T47D (cell line): ENCODE results near the gene CCM2.
A peak's percentile ranks its signal among the peaks of the same experiment; 100 is the strongest.

Experiments used
- DNase-seq, 2 experiments: peaks; one replicate each; pipeline versions ENCODE4 v3.0.0 to v3.0.0-alpha.2; 2011 to 2012; ENCODE audit warnings: low read depth in 1 of 2, low spot score in 1 of 2
- JUND ChIP-seq: IDR thresholded peaks from 2 replicates; pipeline ENCODE4 v1.6.1; 2012; ENCODE audit warnings: low read depth
- in situ Hi-C: cut with HindIII; loops from 2 replicates; pipeline ENCODE4 v1.10.0; 2016; ENCODE audit warnings: low sequenced_read_pairs, low pct_unique_long_range_greater_than_20kb

CCM2 gene

GRCh38 chr7:44971902-44972441, 28.0 kb upstream of the CCM2 start:
- peak in 1 of 2 experiments; percentile 40 for DNase-seq

GRCh38 chr7:44972562-44972961, 27.4 kb upstream of the CCM2 start:
- in situ Hi-C loops: no loop called here
- DNase-seq: no peak
- TF ChIP-seq JUND: no peak

More at GRCh38 chr7:44971902-44972441, 28.0 kb upstream of the CCM2 start:
- TF ChIP-seq JUND: no peak
- in situ Hi-C loops: no loop called here

- DNase-seq: peak in 1 of 2 experiments; percentile 80
- no peak for TF ChIP-seq JUND
- in situ Hi-C loops: no loop called here
Observed at GRCh38 chr7:44973610-44974401, 26.2 kb upstream of the CCM2 start.

GRCh38 chr7:44974549-44974948, 25.5 kb upstream of the CCM2 start:
- no peak for TF ChIP-seq JUND
- in situ Hi-C loops: no loop called here
- no peak for DNase-seq

GRCh38 chr7:44975331-44976039, 24.5 kb upstream of the CCM2 start:
- in situ Hi-C loops: no loop called here
- no peak for DNase-seq

GRCh38 chr7:44976040-44976745, 23.8 kb upstream of the CCM2 start:
- no peak for DNase-seq
- in situ Hi-C loops: no loop called here
- TF ChIP-seq JUND: no peak

More at GRCh38 chr7:44975331-44976039, 24.5 kb upstream of the CCM2 start:
- no peak for TF ChIP-seq JUND

- in situ Hi-C loops: no loop called here
- TF ChIP-seq JUND: no peak
- no peak for DNase-seq
Observed at GRCh38 chr7:44976746-44977196, 23.2 kb upstream of the CCM2 start.

GRCh38 chr7:44977304-44977958, 22.6 kb upstream of the CCM2 start:
- TF ChIP-seq JUND: no peak
- no peak for DNase-seq
- in situ Hi-C loops: no loop called here

- in situ Hi-C loops: no loop called here
- DNase-seq: no peak
- TF ChIP-seq JUND: no peak
Observed at GRCh38 chr7:44977959-44978335, 22.1 kb upstream of the CCM2 start.

GRCh38 chr7:44978511-44979366, 21.3 kb upstream of the CCM2 start, which contains the start of gene MYO1G:
TSS of gene MYO1G (minus strand) at chr7:44979015. CDS start at chr7:44978961, 54 bp downstream.
- in situ Hi-C loops: no loop called here
- TF ChIP-seq JUND: no peak
- DNase-seq: no peak
